ENCODE data around the gene ANXA6. TPM values are rescaled to one million over a fixed set of nuclear protein-coding genes. Genes with fewer than 3 reads are reported as not detected.

ANXA6 gene
- total and polyA plus RNA-seq, 9 of the 15 experiments (the other 6 are each of a cell fraction or from before 2014, with no cell fraction given) = 0.70 to 13.2 (median 8.3) TPM

- FAIRE-seq (no peak), DNase-seq (ENCODE audit: extremely low read depth in 1 of 4, low spot score in 3 of 4) (no peak), ATAC-seq (no peak)
- BruUV-seq (replicated peaks) = no TSS peak
- no peak overlapping the region for H3K4me2 ChIP-seq (ENCODE audit: insufficient read depth, low read length)
- in situ Hi-C loops (cut with MboI) (loop anchor here (5.0 kb wide), 1 partner anchor 40 kb away; no protein-coding TSS in a partner anchor), intact Hi-C loops (cut with micrococcal nuclease) (loop anchor here (10.0 kb wide), 1 partner anchor 598 kb away; no protein-coding TSS in a partner anchor)
- H3K4me3 ChIP-seq = no peak overlapping the region
- no peaks in the 10 kb centered on the region for H3K36me3 ChIP-seq (ENCODE audit: control insufficient read depth, insufficient read depth, low read length)
- no peaks in the 10 kb centered on the region for H4K20me1 ChIP-seq (replicated peaks; ENCODE audit: control insufficient read depth, insufficient read depth, low read length)
- no peak overlapping the region for H3K9ac ChIP-seq (ENCODE audit: insufficient read depth in 1 of 2, low read depth in 2 of 2, low read length in 2 of 2)
- no peaks in the 10 kb centered on the region for H3K9me3 ChIP-seq (replicated peaks; ENCODE audit: control insufficient read depth, insufficient read depth, low read depth, low read length)
- ChIA-PET CTCF (ENCODE audit: low intra/inter-chr PET ratio) (no interaction called here), POLR2A (interaction anchor here (0.7 kb wide), 1 partner anchor 37 kb away, joined by 3 read pairs; no protein-coding TSS in a partner anchor)
- peaks cover 8 to 11% of the 10 kb centered on the region in 2 experiments for H3K4me1 ChIP-seq (replicated peaks in 1 of 2; ENCODE audit: control insufficient read depth in 2 of 2, insufficient read depth in 2 of 2, low read length in 2 of 2)
- no peaks in the 10 kb centered on the region for H3K79me2 ChIP-seq (ENCODE audit: control insufficient read depth, insufficient read depth, low read length)
- H3K9me1 ChIP-seq (ENCODE audit: control insufficient read depth, insufficient read depth, low read length) = no peaks in the 10 kb centered on the region
- no peak overlapping the region for H3K27ac ChIP-seq (ENCODE audit: extremely low read depth, low read depth, low read length)
- no peak overlapping the region for H2AFZ ChIP-seq (ENCODE audit: low read depth, low read length)
- 0% methylated on average over 1 of the region's 1 CpG for WGBS (ENCODE audit: insufficient coverage, low coverage, missing lambda C conversion rate)
- H3K27me3 ChIP-seq (ENCODE audit: control insufficient read depth in 2 of 2, insufficient read depth in 2 of 2, low read length in 2 of 2) = peaks cover 2 to 5% of the 10 kb centered on the region in 2 experiments; a peak in 1 of 5 replicates
- no peak for TF ChIP-seq HNRNPK (IDR thresholded peaks at IDR 0.05; ENCODE audit: low read depth, low read length, poor library complexity, severe bottlenecking)
- no peak for TF ChIP-seq ZNF23 (CRISPR knock-in tag; IDR thresholded peaks at IDR 0.05)
- no peak for TF ChIP-seq SAFB2 (IDR thresholded peaks at IDR 0.05; ENCODE audit: borderline replicate concordance, low read depth, low read length, severe bottlenecking)
- TF ChIP-seq RAD51 (IDR thresholded peaks at IDR 0.05; ENCODE audit: borderline replicate concordance, low read depth) = no peak
- TF ChIP-seq RBM22 (IDR thresholded peaks at IDR 0.05; ENCODE audit: low read depth, low read length, poor library complexity, severe bottlenecking) = no peak
- no peak for TF ChIP-seq CHD4 (IDR thresholded peaks at IDR 0.05; ENCODE audit: insufficient read depth, insufficient replicate concordance, low read depth, low read length, poor library complexity, severe bottlenecking)
- TF ChIP-seq BHLHE40 (IDR thresholded peaks at IDR 0.05; ENCODE audit: low read length) = no peak
- no peak for TF ChIP-seq ZNF133 (CRISPR knock-in tag; IDR thresholded peaks at IDR 0.05)
- TF ChIP-seq TCF3 (CRISPR knock-in tag; IDR thresholded peaks at IDR 0.05) = no peak
- TF ChIP-seq ZNF407 (IDR thresholded peaks at IDR 0.05; ENCODE audit: low read depth) = no peak
- no peak for TF ChIP-seq ARID3B (CRISPR knock-in tag; IDR thresholded peaks at IDR 0.05; ENCODE audit: borderline replicate concordance)
- no peak for TF ChIP-seq ZNF511 (CRISPR knock-in tag; IDR thresholded peaks at IDR 0.05)
Observed at GRCh38 chr5:151162776-151163175, 5.2 kb upstream of the ANXA6 start.
